NCI-H1092 treated with DMSO at 0.1 percent for 48 hours (cell line): ENCODE data around the gene TTC33.
A peak's percentile ranks its signal among the peaks of the same experiment; 100 is the strongest.
"Not testable (repeated sequence)": the region's sequence is repeated elsewhere in the genome, so short reads cannot be mapped to it uniquely, and the experiment has no call there.

Source experiments
- DNase-seq: peaks from one replicate; lab custom pipeline; 2025; lab: John Stamatoyannopoulos, UW

TTC33 gene

GRCh38 chr5:40716590-40716989 is 39.2 kb downstream of the TTC33 start:
- no peak for DNase-seq

- no peak for DNase-seq
These were observed 39.8 kb downstream of the TTC33 start for GRCh38 chr5:40716000-40716399.

- no peak for DNase-seq
These were observed 41.8 kb downstream of the TTC33 start for GRCh38 chr5:40714001-40714400.

GRCh38 chr5:40710575-40710974 is 45.2 kb downstream of the TTC33 start:
- not testable (repeated sequence) for DNase-seq

GRCh38 chr5:40705484-40705883 is 50.3 kb downstream of the TTC33 start:
- not testable (repeated sequence) for DNase-seq

GRCh38 chr5:40702027-40702426 is 53.7 kb downstream of the TTC33 start:
- DNase-seq, result not testable (repeated sequence)

GRCh38 chr5:40700116-40700782 is 55.5 kb downstream of the TTC33 start:
- DNase-seq, result no peak

- no peak for DNase-seq
These were observed 61.3 kb downstream of the TTC33 start for GRCh38 chr5:40694433-40694832.

GRCh38 chr5:40691894-40692293 is 63.9 kb downstream of the TTC33 start:
- DNase-seq, result no peak

- no peak for DNase-seq
These were observed 65.5 kb downstream of the TTC33 start for GRCh38 chr5:40690267-40690666.

GRCh38 chr5:40689438-40689837 is 66.3 kb downstream of the TTC33 start:
- DNase-seq, result no peak

GRCh38 chr5:40688996-40689395 is 66.8 kb downstream of the TTC33 start:
- no peak for DNase-seq

GRCh38 chr5:40688127-40688761 is 67.5 kb downstream of the TTC33 start:
- DNase-seq, result peak; percentile 79

GRCh38 chr5:40687321-40687720 is 68.4 kb downstream of the TTC33 start:
- DNase-seq, result no peak

- no peak for DNase-seq
These were observed 69.7 kb downstream of the TTC33 start for GRCh38 chr5:40685976-40686486.

- no peak for DNase-seq
These were observed 70.6 kb downstream of the TTC33 start for GRCh38 chr5:40685193-40685592.

GRCh38 chr5:40683305-40683704 is 72.5 kb downstream of the TTC33 start:
- no peak for DNase-seq

GRCh38 chr5:40682154-40683017 is 73.4 kb downstream of the TTC33 start:
- no peak for DNase-seq

GRCh38 chr5:40681363-40682153 is 74.2 kb downstream of the TTC33 start:
- no peak for DNase-seq

GRCh38 chr5:40680741-40681362 is 74.9 kb downstream of the TTC33 start:
- no peak for DNase-seq

GRCh38 chr5:40679913-40680681 is 75.7 kb downstream of the TTC33 start, which contains the start of gene PTGER4:
PTGER4 (plus strand) TSS chr5:40679915; CDS start chr5:40680994, 1,079 bp downstream.
- no peak for DNase-seq
